HepG2 (cell line): ENCODE measurements around the gene KLC3. TPM values are rescaled to one million over a fixed set of nuclear protein-coding genes. Genes with fewer than 3 reads are reported as not detected.

Experiments used
- ATRX ChIP-seq: sonication (generic); formaldehyde crosslinking; IDR thresholded peaks from 2 replicates; pipeline ENCODE4 v1.4.0; 2020; ENCODE audit warnings: missing genetic modification reagents, borderline replicate concordance
- BORCS8-MEF2B ChIP-seq: sonication (generic); formaldehyde crosslinking; IDR thresholded peaks from 2 replicates; pipeline ENCODE4 v1.8.0; 2022; ENCODE audit warnings: mild to moderate bottlenecking, missing genetic modification reagents
- CREB1 ChIP-seq, 2 experiments: fragments of 450-650 bp in 1 of 2; IDR thresholded peaks; 2 replicates each; pipeline ENCODE4 v1.6.1; 2016 to 2017; ENCODE audit warnings: control low read depth in 1 of 2, mild to moderate bottlenecking in 1 of 2, missing compliant biosample characterization in 1 of 2, missing genetic modification characterization in 1 of 2
- E2F2 ChIP-seq: sonication (generic); formaldehyde crosslinking; IDR thresholded peaks from 2 replicates; pipeline ENCODE4 v1.4.0; 2020; ENCODE audit warnings: missing genetic modification reagents, borderline replicate concordance
- EHMT2 ChIP-seq: fragments of 200-600 bp; sonication (generic); IDR thresholded peaks from 2 replicates; pipeline ENCODE4 v1.7.0; 2017; ENCODE audit warnings: antibody characterized with exemption, low read depth, low read length, borderline replicate concordance
- GPN1 ChIP-seq: sonication (generic); formaldehyde crosslinking; IDR thresholded peaks from 2 replicates; pipeline ENCODE4 v1.5.1; 2020; ENCODE audit warnings: missing genetic modification reagents, borderline replicate concordance
- ISX ChIP-seq: sonication (generic); formaldehyde crosslinking; conservative IDR thresholded peaks from 2 replicates; pipeline ENCODE4 v1.5.0; 2020; ENCODE audit warnings: missing genetic modification reagents
- MEF2D ChIP-seq: sonication (generic); formaldehyde crosslinking; IDR thresholded peaks from 2 replicates; pipeline ENCODE4 v1.5.1; 2020; ENCODE audit warnings: mild to moderate bottlenecking, missing genetic modification reagents
- PCBP2 ChIP-seq: fragments of 200-400 bp; formaldehyde crosslinking; optimal IDR thresholded peaks from 2 replicates; pipeline ENCODE3; 2018; ENCODE audit warnings: low read length, low read depth; ENCODE audit not compliant: poor library complexity, severe bottlenecking
- SMAD3 ChIP-seq: sonication (generic); formaldehyde crosslinking; IDR thresholded peaks from 2 replicates; pipeline ENCODE4 v1.4.0; 2020; ENCODE audit warnings: missing genetic modification reagents
- SP4 ChIP-seq: sonication (generic); formaldehyde crosslinking; IDR thresholded peaks from 2 replicates; pipeline ENCODE4 v1.8.1; 2023; ENCODE audit warnings: mild to moderate bottlenecking, missing genetic modification reagents
- TRIM22 ChIP-seq: fragments of 450-650 bp; IDR thresholded peaks from 2 replicates; pipeline ENCODE4 v1.6.1; 2017
- ZNF274 ChIP-seq: sonication (generic); formaldehyde crosslinking; IDR thresholded peaks from 2 replicates; pipeline ENCODE4 v1.5.1; 2020; ENCODE audit warnings: mild to moderate bottlenecking, missing genetic modification reagents
- ZNF317 ChIP-seq: sonication (generic); formaldehyde crosslinking; IDR thresholded peaks from 2 replicates; pipeline ENCODE4 v1.5.0; 2020; ENCODE audit warnings: mild to moderate bottlenecking, missing genetic modification reagents
- polyA plus RNA-seq, 8 experiments: library from polyadenylated mRNA; depleted of rRNA in 3 of 8; stranded (reverse) in 7 of 8; unstranded in 1 of 8; fragments of >200 nt; fragmentation: Illumina TruSeq in 4 of 8; extraction: Trizol in 4 of 8; gene quantifications; 2 replicates each; pipeline versions ENCODE4 v1.2.1 to v1.2.3, GENCODE V29; 2011 to 2016; ENCODE audit warnings: low read depth in 4 of 8, missing spikeins in 1 of 8, mixed read lengths in 1 of 8; ENCODE audit not compliant: insufficient read depth in 1 of 8
- total RNA-seq, 5 experiments: library from RNA; depleted of rRNA; stranded (reverse); fragments of >200 nt; fragmentation: Illumina TruSeq; extraction: Trizol; gene quantifications; 2 replicates each; pipeline ENCODE4 v1.2.3, GENCODE V29; 2016; ENCODE audit warnings: low read depth in 1 of 5
- TF ChIP-seq, protein P1 (sequence below), 2 experiments: sonication (generic) in 1 of 2; formaldehyde crosslinking in 1 of 2; IDR thresholded peaks; 2 replicates each; pipeline versions ENCODE4 v1.4.0 to v1.6.1; 2016 to 2020; ENCODE audit warnings: borderline replicate concordance in 1 of 2, low read depth in 1 of 2, mild to moderate bottlenecking in 1 of 2, missing genetic modification reagents in 1 of 2
- TF ChIP-seq, protein P2 (sequence below): sonication (generic); formaldehyde crosslinking; conservative IDR thresholded peaks from 2 replicates; pipeline ENCODE4 v1.8.0; 2022; ENCODE audit warnings: mild to moderate bottlenecking, moderate library complexity, missing genetic modification reagents
- TF ChIP-seq, protein P3 (sequence below): sonication (generic); formaldehyde crosslinking; IDR thresholded peaks from 2 replicates; pipeline ENCODE4 v1.8.1; 2023; ENCODE audit warnings: mild to moderate bottlenecking, missing genetic modification reagents
- TF ChIP-seq, protein P4 (sequence below): sonication (generic); formaldehyde crosslinking; conservative IDR thresholded peaks from 2 replicates; pipeline ENCODE4 v1.8.0; 2022; ENCODE audit warnings: low read depth, missing genetic modification reagents

KLC3 gene
- total and polyA plus RNA-seq, 2 of the 13 experiments (the other 11 are each of a cell fraction or from before 2014, with no cell fraction given): 0.13 TPM; not detected in 1

GRCh38 chr19:45340899-45341453 is 426 bp downstream of the KLC3 start (continued):
- TF ChIP-seq, protein P1, sequence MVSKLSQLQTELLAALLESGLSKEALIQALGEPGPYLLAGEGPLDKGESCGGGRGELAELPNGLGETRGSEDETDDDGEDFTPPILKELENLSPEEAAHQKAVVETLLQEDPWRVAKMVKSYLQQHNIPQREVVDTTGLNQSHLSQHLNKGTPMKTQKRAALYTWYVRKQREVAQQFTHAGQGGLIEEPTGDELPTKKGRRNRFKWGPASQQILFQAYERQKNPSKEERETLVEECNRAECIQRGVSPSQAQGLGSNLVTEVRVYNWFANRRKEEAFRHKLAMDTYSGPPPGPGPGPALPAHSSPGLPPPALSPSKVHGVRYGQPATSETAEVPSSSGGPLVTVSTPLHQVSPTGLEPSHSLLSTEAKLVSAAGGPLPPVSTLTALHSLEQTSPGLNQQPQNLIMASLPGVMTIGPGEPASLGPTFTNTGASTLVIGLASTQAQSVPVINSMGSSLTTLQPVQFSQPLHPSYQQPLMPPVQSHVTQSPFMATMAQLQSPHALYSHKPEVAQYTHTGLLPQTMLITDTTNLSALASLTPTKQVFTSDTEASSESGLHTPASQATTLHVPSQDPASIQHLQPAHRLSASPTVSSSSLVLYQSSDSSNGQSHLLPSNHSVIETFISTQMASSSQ (IDR thresholded peaks at IDR 0.05; ENCODE audit: low read depth): no peak
- TF ChIP-seq, protein P1 (CRISPR knock-in tag; IDR thresholded peaks at IDR 0.05; ENCODE audit: borderline replicate concordance): no peak
- TF ChIP-seq GPN1 (CRISPR knock-in tag) (no peak), PCBP2 (no peak), EHMT2 (no peak), CREB1 (IDR thresholded peaks at IDR 0.05) (no peak), CREB1 (CRISPR knock-in tag; IDR thresholded peaks at IDR 0.05) (no peak), MEF2D (CRISPR knock-in tag) (no peak), E2F2 (CRISPR knock-in tag) (no peak), TRIM22 (no peak), SMAD3 (CRISPR knock-in tag) (no peak), ZNF274 (no peak), SP4 (0 out of 2 replicates have a peak, but pooled peaks have one; percentile 8), ISX (CRISPR knock-in tag) (no peak), ZNF317 (CRISPR knock-in tag) (no peak), BORCS8-MEF2B (no peak), ATRX (CRISPR knock-in tag) (no peak)
- TF ChIP-seq, protein P2, sequence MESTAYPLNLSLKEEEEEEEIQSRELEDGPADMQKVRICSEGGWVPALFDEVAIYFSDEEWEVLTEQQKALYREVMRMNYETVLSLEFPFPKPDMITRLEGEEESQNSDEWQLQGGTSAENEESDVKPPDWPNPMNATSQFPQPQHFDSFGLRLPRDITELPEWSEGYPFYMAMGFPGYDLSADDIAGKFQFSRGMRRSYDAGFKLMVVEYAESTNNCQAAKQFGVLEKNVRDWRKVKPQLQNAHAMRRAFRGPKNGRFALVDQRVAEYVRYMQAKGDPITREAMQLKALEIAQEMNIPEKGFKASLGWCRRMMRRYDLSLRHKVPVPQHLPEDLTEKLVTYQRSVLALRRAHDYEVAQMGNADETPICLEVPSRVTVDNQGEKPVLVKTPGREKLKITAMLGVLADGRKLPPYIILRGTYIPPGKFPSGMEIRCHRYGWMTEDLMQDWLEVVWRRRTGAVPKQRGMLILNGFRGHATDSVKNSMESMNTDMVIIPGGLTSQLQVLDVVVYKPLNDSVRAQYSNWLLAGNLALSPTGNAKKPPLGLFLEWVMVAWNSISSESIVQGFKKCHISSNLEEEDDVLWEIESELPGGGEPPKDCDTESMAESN (CRISPR knock-in tag): no peak
- TF ChIP-seq, protein P3, sequence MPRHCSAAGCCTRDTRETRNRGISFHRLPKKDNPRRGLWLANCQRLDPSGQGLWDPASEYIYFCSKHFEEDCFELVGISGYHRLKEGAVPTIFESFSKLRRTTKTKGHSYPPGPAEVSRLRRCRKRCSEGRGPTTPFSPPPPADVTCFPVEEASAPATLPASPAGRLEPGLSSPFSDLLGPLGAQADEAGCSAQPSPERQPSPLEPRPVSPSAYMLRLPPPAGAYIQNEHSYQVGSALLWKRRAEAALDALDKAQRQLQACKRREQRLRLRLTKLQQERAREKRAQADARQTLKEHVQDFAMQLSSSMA (CRISPR knock-in tag): no peak
- TF ChIP-seq, protein P4, sequence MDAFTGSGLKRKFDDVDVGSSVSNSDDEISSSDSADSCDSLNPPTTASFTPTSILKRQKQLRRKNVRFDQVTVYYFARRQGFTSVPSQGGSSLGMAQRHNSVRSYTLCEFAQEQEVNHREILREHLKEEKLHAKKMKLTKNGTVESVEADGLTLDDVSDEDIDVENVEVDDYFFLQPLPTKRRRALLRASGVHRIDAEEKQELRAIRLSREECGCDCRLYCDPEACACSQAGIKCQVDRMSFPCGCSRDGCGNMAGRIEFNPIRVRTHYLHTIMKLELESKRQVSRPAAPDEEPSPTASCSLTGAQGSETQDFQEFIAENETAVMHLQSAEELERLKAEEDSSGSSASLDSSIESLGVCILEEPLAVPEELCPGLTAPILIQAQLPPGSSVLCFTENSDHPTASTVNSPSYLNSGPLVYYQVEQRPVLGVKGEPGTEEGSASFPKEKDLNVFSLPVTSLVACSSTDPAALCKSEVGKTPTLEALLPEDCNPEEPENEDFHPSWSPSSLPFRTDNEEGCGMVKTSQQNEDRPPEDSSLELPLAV (CRISPR knock-in tag): no peak
